OCI-LY1 (cell line): ENCODE data around the gene GLTP.

Experiments
- EZH2 ChIP-seq: fragments of 200-600 bp; sonication (generic), shearing (Covaris generic); IDR thresholded peaks from 2 replicates; pipeline ENCODE4 v1.8.0; 2017; ENCODE audit warnings: borderline replicate concordance, mixed run types, mild to moderate bottlenecking, antibody characterized with exemption, low read length, moderate library complexity, mixed read lengths
- TF ChIP-seq, protein P1 (sequence below): fragments of 200-600 bp; sonication (generic), shearing (Covaris generic); IDR thresholded peaks from 2 replicates; pipeline ENCODE4 v1.5.1; 2017; ENCODE audit warnings: mild to moderate bottlenecking, antibody characterized with exemption, low read length, moderate library complexity, mixed read lengths

DNA sequence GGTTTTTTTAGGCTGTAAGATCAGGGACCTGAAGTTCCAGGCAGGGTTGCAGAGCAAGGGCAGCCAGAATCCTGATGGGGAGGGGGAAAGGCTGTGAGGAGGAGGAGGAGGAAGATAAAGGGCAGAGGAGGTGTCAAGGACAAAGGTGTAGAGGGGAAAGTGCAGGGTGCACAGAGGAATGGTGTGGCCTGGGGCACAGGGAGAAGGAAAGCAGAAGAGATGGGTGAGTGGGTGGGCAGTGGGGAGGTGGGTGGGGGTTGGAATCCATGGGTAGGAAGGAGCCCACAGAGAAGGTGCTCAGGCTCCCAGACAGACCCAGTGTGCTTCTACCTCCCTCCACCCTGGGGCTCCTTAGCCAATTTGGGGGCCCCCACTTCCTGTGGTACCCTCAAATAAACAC lies 58.4 kb downstream of the GLTP start:
- TF ChIP-seq, protein P1, sequence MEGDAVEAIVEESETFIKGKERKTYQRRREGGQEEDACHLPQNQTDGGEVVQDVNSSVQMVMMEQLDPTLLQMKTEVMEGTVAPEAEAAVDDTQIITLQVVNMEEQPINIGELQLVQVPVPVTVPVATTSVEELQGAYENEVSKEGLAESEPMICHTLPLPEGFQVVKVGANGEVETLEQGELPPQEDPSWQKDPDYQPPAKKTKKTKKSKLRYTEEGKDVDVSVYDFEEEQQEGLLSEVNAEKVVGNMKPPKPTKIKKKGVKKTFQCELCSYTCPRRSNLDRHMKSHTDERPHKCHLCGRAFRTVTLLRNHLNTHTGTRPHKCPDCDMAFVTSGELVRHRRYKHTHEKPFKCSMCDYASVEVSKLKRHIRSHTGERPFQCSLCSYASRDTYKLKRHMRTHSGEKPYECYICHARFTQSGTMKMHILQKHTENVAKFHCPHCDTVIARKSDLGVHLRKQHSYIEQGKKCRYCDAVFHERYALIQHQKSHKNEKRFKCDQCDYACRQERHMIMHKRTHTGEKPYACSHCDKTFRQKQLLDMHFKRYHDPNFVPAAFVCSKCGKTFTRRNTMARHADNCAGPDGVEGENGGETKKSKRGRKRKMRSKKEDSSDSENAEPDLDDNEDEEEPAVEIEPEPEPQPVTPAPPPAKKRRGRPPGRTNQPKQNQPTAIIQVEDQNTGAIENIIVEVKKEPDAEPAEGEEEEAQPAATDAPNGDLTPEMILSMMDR, result no peak
- TF ChIP-seq EZH2, result no peak
